ENCODE results near the gene SLC6A13.

GRCh38 chr12:253116-253831 is 9.4 kb downstream of the SLC6A13 start:
- TF ChIP-seq CTCF (IDR thresholded peaks at IDR 0.05; ENCODE audit: poor library complexity, severe bottlenecking) (no peak), EP300 (conservative IDR thresholded peaks at IDR 0.05; ENCODE audit: poor library complexity, severe bottlenecking) (no peak), TAF1 (IDR thresholded peaks at IDR 0.05; ENCODE audit: low read depth) (no peak), EZH2 (IDR thresholded peaks at IDR 0.05; ENCODE audit: borderline replicate concordance, insufficient read depth, low read length, poor library complexity, severe bottlenecking) (no peak), POLR2AphosphoS5 (IDR thresholded peaks at IDR 0.05) (no peak), REST (IDR thresholded peaks at IDR 0.05; ENCODE audit: borderline replicate concordance) (no peak)

Measured in neural cell (in vitro differentiated cells).